Stimulated activated CD8-positive, alpha-beta memory T cell treated with anti-CD3 and anti-CD28 coated beads, Interleukin-7, amount 100 ng/mL, for 48 hours (primary cell): ENCODE data around the gene ANKK1.

Source experiments
- DNase-seq, 2 donors: peaks; one replicate each; pipeline ENCODE4 v3.0.0-alpha.2; 2020; ENCODE audit warnings: low read depth in 1 of 2; ENCODE audit errors: extremely low read depth in 1 of 2

ANKK1 gene

GRCh38 chr11:113387605-113388211 lies at the start of gene ANKK1:
TSS of gene ANKK1 (plus strand) at chr11:113387779. CDS start at chr11:113387885, 106 bp downstream.
- DNase-seq = no peak

GRCh38 chr11:113338730-113339129 lies 48.8 kb upstream of the ANKK1 start:
- DNase-seq = no peak

GRCh38 chr11:113339929-113340589 lies 47.5 kb upstream of the ANKK1 start:
- no peak for DNase-seq

DNA sequence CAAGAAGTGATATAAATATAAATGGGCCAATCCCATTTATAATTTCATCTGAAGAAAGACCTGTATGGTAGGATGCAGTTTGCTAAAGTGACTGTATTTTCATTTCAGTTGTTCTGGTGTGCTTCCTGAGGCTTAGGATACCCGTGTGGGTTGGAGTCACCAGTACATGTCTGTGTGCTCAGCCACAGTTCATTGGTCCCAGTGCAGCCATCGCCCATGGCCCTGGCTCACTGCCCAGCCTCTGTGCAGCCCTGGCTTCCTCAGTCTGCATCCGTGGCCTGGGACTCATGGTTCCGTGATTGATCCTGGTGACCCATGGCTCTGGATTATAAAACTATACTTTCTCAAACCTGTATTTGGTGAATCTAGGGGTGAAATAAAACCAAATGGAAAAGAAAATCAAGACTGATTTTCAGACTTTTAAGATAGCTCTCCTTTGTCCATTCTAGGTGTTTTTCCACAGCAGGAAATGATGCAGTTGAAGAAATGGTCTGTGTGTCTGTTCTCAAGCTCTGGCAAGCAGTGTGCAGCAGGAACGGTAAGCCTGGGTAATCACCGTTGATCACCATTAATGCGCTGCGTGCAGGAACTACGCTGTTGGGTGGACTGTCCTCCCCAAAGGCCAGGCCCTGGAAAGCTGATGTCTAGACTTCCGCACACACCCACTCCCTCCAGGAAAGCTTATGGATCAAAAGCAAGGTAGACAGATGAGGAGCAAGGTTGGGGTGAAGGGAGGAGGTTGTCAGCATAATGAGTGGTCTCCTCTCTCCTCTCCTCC lies 46.0 kb upstream of the ANKK1 start:
- no peak for DNase-seq

- DNase-seq = no peak
Measured at GRCh38 chr11:113345978-113346377, 41.6 kb upstream of the ANKK1 start.

DNA sequence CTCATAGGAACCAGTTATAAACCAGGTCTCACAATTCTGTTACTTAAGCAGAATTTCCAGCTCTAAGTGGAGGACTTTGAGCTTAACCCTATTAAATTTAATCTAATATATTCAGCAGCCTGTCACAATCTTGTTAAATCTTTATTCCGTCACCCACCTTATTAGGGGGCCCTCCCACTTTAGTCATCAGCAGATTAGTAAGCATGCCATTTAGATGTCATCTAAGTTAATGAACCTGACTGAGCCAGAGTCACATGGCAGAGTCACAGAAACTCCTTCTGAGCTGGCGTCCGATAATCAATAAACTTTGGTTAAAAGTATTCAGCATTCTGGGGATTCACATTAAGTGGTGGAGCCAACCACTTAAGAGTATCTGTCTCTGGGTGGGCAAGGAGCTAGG lies 38.1 kb upstream of the ANKK1 start:
- DNase-seq = no peak

DNA sequence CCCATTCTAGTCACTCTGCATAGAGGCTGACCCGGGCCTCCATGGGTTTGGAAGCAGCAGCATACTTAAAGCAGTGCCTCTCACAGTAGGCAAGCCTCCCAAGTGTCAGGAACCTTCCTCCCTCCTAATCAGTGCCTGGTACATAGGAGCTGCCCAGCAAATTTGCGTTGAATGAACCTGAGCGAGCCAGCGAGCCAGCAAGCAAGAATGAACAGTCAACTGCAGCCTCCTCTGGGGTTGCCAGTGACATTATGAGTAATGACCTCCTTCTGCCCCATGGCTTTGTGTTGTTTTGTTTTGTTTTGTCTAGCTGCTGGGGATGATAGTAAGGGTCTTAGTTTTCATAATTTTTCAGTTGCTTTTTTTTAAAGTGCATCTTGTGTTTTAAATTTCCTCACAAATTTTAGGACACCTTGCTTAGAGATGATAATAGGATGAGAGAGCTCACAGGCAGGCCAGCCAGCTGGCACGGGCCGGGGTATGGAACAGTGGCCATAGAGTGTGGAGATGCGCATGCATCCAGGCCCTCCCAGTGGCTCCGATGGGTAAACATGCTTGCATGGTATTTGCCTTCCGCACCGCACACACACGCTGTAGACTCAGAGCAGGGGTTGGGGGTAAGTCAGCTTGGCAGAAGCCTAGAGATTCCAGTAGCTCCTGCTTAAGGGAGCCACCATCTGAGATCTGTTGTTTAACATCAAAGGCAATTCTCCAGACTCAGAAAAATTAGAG lies 37.1 kb upstream of the ANKK1 start:
- DNase-seq = no peak

DNA sequence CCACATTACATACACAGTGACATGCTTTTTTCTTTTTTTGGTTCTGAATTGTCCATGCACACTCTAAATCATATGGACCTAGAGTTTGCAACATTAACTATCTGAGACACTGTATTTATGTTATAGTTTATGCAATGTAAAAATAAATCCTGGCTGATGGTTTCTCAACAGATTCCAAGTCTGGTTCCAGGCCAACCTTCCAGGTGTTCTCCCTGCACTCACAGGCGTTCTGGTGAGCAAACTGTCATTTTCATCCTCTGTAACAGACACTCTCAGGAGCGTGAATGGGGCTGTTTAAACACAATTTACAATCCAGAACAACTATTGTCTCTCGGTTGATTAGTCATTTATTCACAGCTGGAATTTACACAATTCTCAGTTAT lies 36.5 kb upstream of the ANKK1 start:
- DNase-seq = no peak

- DNase-seq = no peak
Measured at GRCh38 chr11:113351480-113351879, 36.1 kb upstream of the ANKK1 start.

- no peak for DNase-seq
Measured at GRCh38 chr11:113356203-113356602, 31.4 kb upstream of the ANKK1 start.

DNA sequence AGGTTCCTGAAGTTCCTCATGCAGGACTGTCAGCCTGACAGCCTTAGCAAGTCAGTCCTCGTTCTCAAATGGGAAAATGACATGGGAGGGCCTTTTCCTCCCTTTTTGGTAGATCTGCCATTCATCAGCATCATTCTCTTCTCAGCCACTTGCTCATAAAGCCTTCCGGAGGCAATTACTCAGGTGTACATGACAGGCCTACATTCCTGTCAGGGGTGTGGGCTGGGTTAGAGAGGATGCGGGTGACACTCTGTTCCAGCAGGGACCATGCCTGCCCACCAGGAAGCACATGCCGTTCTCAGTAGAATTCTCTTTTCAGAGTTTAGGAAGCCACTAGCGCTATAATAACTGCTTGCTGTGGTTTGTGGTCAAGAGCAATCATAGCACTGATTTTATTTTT lies 24.2 kb upstream of the ANKK1 start:
- no peak for DNase-seq

- DNase-seq = no peak
Measured at GRCh38 chr11:113363996-113364641, 23.5 kb upstream of the ANKK1 start.

DNA sequence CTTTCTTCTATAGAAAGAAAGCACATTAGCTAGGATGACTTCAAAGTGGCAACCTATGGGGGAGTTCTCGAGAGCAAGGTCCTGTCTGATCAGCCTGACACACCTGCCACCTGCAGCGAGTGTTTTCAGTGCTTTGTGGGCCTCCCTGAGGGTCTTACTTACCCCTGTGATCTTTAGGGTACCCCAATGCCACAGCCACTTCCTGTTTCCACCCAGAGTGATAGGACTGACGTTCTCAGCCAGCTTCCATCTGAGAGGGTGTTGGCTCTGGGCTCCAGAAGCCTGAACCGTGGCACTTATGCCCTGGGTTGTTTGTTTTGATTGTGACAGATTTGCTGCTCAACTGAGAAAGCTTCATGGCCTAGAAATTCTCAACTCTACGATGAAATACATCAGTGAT lies 21.7 kb upstream of the ANKK1 start:
- no peak for DNase-seq

- DNase-seq = no peak
Measured at GRCh38 chr11:113369411-113369810, 18.2 kb upstream of the ANKK1 start.

DNA sequence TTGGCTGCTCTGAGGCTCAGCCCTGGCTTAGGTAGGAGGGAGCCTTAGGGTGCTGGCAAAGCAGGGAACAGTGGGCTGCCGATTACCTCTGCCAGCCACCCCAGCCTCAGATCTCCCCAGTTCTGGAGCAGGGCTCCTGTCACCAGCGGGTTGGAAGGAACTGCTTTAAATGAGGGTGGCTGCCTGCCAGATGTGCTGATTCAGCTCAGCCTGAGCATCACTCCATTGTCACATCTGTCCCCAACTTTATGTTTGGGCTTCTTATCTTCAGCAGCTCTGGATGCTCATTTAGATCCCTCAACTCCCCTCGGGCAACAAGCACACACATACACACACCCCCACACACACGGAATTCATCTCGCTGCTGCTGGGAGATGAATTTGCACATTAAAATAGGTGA lies 16.9 kb upstream of the ANKK1 start:
- no peak for DNase-seq

GRCh38 chr11:113372309-113372708 lies 15.3 kb upstream of the ANKK1 start:
- DNase-seq = no peak

GRCh38 chr11:113373306-113373705 lies 14.3 kb upstream of the ANKK1 start:
- no peak for DNase-seq

GRCh38 chr11:113373981-113374560 lies 13.5 kb upstream of the ANKK1 start:
- DNase-seq = no peak

- DNase-seq = no peak
Measured at GRCh38 chr11:113375402-113375801, 12.2 kb upstream of the ANKK1 start.

DNA sequence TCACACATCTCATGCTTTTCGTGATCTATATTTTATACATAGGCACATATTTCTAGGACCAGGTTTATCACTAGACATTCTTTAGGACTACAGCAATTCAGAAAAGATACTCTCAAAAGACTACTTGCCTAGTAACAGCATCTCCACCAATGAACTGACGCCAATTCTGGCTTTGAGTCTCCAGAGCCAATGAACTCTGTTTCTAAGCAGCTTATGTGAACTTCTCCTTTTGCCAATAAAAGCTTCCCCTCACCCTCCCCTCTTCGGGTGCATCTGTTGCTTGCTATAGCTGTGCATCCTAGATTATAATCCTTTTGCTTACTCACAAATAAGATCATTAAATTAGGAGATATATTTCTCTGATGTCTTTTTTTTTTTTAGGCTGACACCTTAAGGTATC lies 11.4 kb upstream of the ANKK1 start:
- DNase-seq = no peak
